ENCODE measurements around the gene DNASE1L1. TPM values are rescaled to one million over a fixed set of nuclear protein-coding genes. Genes with fewer than 3 reads are reported as not detected.

Gene DNASE1L1
- 28.0 and 31.3 TPM in 2 replicates for total RNA-seq

GRCh38 chrX:154409222-154409871, at the start of gene DNASE1L1:
DNASE1L1 (minus strand) TSS chrX:154409254; CDS start chrX:154405568, 3,686 bp downstream.

DNA sequence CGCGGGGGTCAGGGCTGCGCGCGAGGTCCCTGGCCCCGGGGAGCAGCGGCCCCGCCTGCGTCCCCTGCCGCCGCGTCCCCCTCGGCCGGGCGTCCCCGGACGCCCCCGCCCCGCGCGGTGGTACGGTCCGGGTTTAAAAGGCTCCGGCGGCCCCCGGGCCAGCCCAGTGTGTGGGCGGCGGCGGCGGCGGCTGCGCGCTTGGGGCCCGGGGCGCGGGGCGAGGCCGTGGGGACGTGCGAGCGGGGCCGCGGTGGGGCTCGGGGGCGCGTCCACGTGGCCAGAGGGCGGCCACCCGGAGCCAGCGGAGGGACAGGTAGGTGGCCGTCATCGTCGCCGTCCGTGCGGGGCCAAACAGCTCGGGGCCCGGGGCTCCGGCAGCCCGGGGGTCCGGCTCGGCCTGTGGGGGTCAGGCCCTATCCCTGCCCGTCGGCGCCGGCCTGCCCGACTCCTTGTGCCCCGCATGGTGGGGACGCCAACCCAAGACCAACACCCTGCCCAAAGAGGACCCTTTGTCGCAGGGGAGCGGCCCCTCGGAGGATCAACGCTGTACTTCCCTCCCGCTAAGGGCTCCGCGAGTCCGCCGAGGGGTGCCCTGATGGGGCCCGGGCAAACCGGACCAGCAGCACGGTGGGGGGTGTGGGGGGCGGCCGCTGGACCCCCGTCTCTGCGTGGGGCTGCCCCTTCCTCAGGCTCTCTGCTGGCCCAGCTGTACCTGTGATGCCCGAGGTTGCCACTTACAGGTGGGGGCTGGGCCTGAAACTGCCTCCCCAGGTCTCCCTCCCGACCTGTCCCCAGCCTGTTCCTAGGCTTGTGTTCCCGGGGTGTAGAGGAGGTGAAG, 49.3 kb upstream of the DNASE1L1 start, which contains the start of gene PLXNA3:
PLXNA3 (plus strand) TSS at position 166 of the 838 bp plus-strand sequence. CDS start 1,903 bp downstream, outside the sequence.

GRCh38 chrX:154443992-154444754, 35.1 kb upstream of the DNASE1L1 start, which contains the start of gene FAM50A:
FAM50A (plus strand) TSS chrX:154444141; CDS start chrX:154444236, 95 bp downstream.

DNA sequence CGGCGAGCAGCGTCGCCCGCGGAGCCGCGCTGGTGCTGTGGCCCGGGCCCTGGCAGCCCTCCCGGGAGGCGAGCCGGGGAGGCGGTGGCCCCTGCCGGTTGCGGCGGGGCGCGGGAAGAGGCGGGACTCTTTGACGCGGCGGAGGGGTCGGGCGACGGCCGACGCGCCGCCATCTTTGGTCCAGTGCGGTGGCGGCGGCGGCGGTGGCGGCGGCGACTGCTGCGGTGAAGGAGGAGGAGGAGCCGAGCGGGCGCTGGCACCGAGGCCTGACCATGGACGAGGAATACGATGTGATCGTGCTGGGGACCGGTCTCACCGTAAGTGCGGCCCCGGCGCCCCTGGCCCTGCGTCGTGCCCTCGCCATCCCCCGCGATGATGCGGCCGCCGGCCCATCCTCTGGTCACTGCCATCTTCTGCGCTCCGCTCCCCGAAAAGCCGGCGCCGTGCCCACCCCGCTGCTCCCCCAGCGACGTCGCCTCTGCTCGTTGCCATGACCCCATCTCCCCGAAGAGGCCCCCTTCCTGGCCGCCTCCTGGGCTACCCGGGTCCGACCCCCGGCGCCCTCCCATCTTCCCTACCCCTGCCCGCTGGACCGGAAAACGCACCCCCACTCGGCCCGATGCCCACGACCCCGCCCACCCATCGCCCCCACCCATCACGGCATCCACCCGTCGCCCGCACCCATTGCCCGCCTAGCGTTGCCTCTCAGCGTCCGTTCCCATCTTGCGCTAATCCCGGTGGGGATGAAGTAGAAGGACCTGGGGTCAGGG, 28.1 kb upstream of the DNASE1L1 start, which contains the start of gene GDI1:
GDI1 (plus strand) TSS at position 172 of the 770 bp plus-strand sequence; CDS start at position 273, 101 bp downstream.

GRCh38 chrX:154428176-154429171, 19.4 kb upstream of the DNASE1L1 start, which contains the start of gene ATP6AP1:
ATP6AP1 (plus strand) TSS chrX:154428677; CDS start chrX:154428693, 16 bp downstream.

DNA sequence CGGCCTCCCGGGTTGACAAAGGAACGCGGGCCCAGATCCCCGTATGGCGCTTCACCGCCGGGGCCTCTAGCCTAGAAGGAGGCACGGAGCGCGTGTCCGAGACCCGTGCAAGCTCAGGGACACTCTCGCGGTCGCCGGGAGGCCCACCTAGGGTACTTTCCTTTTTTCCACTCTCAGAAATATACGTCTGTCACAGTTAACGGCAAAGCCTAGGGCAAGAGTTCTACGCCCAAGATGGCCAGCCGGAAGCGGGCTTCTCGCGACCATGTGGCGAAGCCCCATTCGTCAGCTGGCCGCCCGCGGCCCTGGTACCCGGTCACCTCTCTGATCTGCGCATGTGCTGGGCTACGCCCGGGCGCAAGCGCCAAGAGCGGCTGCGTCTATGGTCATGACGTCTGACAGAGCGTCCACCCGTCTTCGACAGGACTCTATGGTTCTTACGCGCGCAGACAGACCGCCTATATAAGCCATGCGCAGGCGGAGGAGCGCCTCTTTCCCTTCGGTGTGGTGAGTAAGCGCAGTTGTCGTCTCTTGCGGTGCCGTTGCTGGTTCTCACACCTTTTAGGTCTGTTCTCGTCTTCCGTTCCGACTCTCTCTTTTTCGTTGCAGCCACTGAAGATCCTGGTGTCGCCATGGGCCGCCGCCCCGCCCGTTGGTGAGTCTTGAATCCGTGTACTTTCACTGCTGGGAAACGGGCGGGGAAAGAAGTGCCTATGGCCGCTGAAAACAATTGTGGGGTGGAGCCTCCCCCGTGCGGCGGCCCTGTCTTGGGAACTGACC, 11.0 kb downstream of the DNASE1L1 start, which contains the start of gene RPL10:
RPL10 (plus strand) TSS at position 490 of the 780 bp plus-strand sequence; CDS start at position 633, 143 bp downstream.

DNA sequence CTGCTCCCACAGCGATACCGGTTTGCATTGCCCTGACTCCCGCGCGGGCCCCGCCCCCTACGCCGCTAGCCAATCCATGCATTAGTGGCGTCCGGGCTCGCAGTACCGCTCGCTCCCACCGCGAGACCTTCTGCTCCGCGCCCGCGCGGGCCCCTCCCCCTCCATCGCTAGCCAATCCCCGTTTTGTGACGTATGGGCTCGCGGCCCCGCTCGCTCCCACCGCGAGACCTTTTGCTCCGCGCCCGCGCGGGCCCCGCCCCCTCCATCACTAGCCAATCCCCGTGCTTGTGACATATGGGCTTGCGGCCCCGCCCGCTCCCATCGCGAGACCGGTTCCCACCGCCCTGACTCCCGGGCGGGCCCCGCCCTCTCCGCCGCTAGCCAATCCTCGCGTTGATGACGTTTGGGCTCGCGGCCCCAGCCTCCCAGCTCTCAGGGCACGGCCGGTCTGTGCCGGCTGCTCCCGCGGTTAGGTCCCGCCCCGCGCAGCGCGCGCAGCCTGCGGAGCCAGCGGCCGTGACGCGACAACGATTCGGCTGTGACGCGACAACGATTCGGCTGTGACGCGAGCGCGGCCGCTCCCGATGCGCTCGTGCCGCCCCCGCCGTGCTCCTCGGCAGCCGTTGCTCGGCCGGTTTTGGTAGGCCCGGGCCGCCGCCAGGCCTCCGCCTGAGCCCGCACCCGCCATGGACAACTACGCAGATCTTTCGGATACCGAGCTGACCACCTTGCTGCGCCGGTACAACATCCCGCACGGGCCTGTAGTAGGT, 30.1 kb downstream of the DNASE1L1 start, which contains the start of gene EMD:
EMD (plus strand) TSS at position 497 of the 770 bp plus-strand sequence; CDS start at position 687, 190 bp downstream.

DNA sequence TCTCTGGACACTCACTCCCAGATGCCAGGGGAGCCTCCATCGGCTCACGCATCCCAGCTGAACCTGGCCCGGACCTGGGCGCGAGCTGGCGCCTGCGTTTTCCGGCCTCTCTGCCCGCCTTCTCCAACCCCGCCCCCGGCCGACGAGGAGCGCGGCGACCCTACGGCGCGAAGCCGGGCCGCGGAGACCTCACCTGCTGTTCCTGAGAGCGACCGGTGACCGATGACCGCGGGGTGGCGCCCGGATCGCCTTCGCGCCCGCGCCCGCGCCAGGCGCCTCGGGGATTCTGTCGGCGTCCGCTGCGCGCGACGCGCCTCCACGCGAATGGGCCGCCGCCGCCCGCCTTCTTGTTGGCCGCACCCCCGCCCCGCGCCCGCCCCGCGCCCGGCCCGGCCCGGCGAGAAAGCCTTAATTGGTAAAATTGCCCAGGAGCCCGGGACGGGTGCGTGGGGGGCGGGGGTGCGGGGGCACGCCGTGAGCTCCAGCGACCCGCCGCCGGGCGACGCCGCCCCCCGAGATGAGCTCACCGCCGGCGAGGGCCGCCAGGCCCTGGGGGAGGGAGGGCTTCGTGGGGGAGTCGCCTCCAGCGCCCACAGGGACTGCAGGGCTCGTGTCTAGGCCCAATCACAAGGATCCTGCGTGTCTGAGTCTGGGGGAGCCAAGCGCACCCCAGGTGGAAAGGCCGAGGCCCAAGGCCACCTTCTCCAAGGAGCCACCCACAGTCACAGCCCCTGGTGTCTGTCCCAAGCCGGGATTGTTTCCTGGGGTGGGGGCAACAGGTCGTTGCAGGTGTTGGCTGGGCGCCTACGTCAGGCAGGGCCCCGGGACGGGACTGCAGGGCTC, 34.5 kb downstream of the DNASE1L1 start, which contains the start of gene FLNA:
FLNA (minus strand) TSS at position 322 of the 843 bp plus-strand sequence. CDS start 3,389 bp downstream, outside the sequence.

Other genes starting within 250 kb of the DNASE1L1 start
- gene OPN1MW, start 226.7 kb downstream of the DNASE1L1 start, total RNA-seq = not detected in 2 replicates
- gene OPN1MW2, start 189.5 kb downstream of the DNASE1L1 start, total RNA-seq = not detected in 2 replicates
- gene OPN1MW3, start 151.7 kb downstream of the DNASE1L1 start, total RNA-seq = not detected in 2 replicates
- gene TEX28, start 114.1 kb downstream of the DNASE1L1 start, total RNA-seq = not detected in 2 replicates
- gene TKTL1, start 113.5 kb downstream of the DNASE1L1 start, total RNA-seq = not detected in 2 replicates
- 1,456 and 1,936 TPM in 2 replicates for gene FLNA, start 34.6 kb downstream of the DNASE1L1 start, total RNA-seq
- 19.1 and 26.7 TPM in 2 replicates for gene EMD, start 30.0 kb downstream of the DNASE1L1 start, total RNA-seq
- 2,212 and 2,409 TPM in 2 replicates for gene RPL10, start 10.9 kb downstream of the DNASE1L1 start, total RNA-seq
- 23.0 and 27.3 TPM in 2 replicates for gene TAFAZZIN, start 2.3 kb upstream of the DNASE1L1 start, total RNA-seq
- gene ATP6AP1, start 19.4 kb upstream of the DNASE1L1 start, total RNA-seq = 42.0 and 109 TPM in 2 replicates
- 58.1 and 69.8 TPM in 2 replicates for gene GDI1, start 27.9 kb upstream of the DNASE1L1 start, total RNA-seq
- gene FAM50A, start 34.9 kb upstream of the DNASE1L1 start, total RNA-seq = 48.9 and 72.5 TPM in 2 replicates
- 5.1 and 39.3 TPM in 2 replicates for gene PLXNA3, start 49.0 kb upstream of the DNASE1L1 start, total RNA-seq
- 9.4 and 10.3 TPM in 2 replicates for gene LAGE3, start 70.0 kb upstream of the DNASE1L1 start, total RNA-seq
- 39.6 and 40.6 TPM in 2 replicates for gene UBL4A, start 77.4 kb upstream of the DNASE1L1 start, total RNA-seq
- gene SLC10A3, start 81.4 kb upstream of the DNASE1L1 start, total RNA-seq = 15.4 and 30.3 TPM in 2 replicates
- 24.6 and 35.1 TPM in 2 replicates for gene FAM3A, start 107.0 kb upstream of the DNASE1L1 start, total RNA-seq
- gene G6PD, start 137.6 kb upstream of the DNASE1L1 start, total RNA-seq = 22.9 and 50.0 TPM in 2 replicates
- gene IKBKG, start 138.4 kb upstream of the DNASE1L1 start, total RNA-seq = 8.5 and 8.9 TPM in 2 replicates
- not detected in 2 replicates for gene CTAG1A, start 175.9 kb upstream of the DNASE1L1 start, total RNA-seq
- not detected in 2 replicates for gene CTAG1B, start 210.0 kb upstream of the DNASE1L1 start, total RNA-seq
- gene CTAG2, start 244.3 kb upstream of the DNASE1L1 start, total RNA-seq = not detected in 2 replicates

Measured in nasal cavity respiratory epithelium epithelial cell of viscerocranial mucosa (primary cell).